Measurements from ENCODE around the gene ESAM. TPM values are rescaled to one million over a fixed set of nuclear protein-coding genes. Genes with fewer than 3 reads are reported as not detected.
A peak's percentile ranks its signal among the peaks of the same experiment; 100 is the strongest.

Gene ESAM
- total RNA-seq, 2 donors from 2014 or later, result 0.31 to 0.68 TPM

DNA sequence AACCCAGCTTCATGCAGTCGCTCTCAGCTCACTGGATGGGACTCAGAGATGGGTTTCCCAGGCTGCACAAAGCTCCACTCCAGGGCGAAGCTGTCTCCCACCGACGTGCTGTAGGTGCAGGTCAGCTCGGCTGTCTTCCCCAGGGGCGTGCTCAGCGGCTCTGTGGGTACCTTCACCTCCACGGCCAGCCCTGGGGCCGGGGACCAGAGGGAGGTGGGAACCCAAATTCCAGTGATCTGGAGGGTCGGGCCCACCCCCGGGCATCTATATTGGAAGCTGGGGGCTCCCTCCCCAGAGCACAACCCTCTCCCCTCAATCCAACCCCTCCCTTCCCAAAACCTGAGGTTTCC lies 10.7 kb downstream of the ESAM start:
- 90 to 100% methylated on average over 5 to 9 of the region's 11 CpGs for WGBS, 2 experiments (ENCODE audit: insufficient coverage in 1 of 2, insufficient read length in 1 of 2)
- DNase-seq, result peak; percentile 52
- H3K4me3 Mint-ChIP-seq, result peak overlapping the region; percentile 38

DNA sequence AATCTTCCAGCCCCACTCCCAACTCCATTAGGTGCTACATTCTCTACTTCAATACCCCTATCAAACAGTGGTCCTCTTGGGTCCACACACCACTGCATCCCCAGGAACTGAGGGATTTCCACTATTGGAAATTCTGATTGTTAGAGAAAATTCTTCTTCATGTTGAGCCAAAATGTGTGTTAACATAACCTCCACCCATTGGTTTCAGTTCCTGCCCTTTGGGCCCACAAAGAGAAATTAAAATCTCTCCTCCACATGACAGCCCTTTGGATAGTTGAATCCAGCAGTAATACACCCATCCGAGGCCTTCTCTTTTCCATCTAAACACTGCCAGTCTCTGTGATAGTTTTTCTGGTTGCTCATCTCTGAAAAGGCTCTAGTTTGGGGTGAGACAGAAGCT lies 12.2 kb downstream of the ESAM start:
- Histone ChIP-seq H3K36me3 (ENCODE audit: control insufficient read depth, insufficient read depth, low read length) (no peaks in the 10 kb centered on the region), H3K27ac (ENCODE audit: low read depth, low read length) (no peak overlapping the region), H3K9me3 (ENCODE audit: control insufficient read depth, low read length) (no peaks in the 10 kb centered on the region), H3K4me1 (ENCODE audit: control insufficient read depth, insufficient read depth, low read length) (no peaks in the 10 kb centered on the region), H3K27me3 (ENCODE audit: control insufficient read depth, insufficient read depth, low read length, poor library complexity, severe bottlenecking) (peaks cover 82% of the 10 kb centered on the region), H3K9ac (ENCODE audit: extremely low read depth, low read length, poor library complexity, severe bottlenecking) (no peak overlapping the region), H3K4me3 (ENCODE audit: low read length) (no peak overlapping the region)
- H3K36me3 Mint-ChIP-seq (ENCODE audit: low read depth), result no peaks in the 10 kb centered on the region
- peaks cover 85% of the 10 kb centered on the region for H3K27me3 Mint-ChIP-seq (ENCODE audit: insufficient read depth)
- TF ChIP-seq, protein P1, sequence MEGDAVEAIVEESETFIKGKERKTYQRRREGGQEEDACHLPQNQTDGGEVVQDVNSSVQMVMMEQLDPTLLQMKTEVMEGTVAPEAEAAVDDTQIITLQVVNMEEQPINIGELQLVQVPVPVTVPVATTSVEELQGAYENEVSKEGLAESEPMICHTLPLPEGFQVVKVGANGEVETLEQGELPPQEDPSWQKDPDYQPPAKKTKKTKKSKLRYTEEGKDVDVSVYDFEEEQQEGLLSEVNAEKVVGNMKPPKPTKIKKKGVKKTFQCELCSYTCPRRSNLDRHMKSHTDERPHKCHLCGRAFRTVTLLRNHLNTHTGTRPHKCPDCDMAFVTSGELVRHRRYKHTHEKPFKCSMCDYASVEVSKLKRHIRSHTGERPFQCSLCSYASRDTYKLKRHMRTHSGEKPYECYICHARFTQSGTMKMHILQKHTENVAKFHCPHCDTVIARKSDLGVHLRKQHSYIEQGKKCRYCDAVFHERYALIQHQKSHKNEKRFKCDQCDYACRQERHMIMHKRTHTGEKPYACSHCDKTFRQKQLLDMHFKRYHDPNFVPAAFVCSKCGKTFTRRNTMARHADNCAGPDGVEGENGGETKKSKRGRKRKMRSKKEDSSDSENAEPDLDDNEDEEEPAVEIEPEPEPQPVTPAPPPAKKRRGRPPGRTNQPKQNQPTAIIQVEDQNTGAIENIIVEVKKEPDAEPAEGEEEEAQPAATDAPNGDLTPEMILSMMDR (conservative IDR thresholded peaks at IDR 0.05), result no peak
- peaks cover 31% of the 10 kb centered on the region for H3K4me1 Mint-ChIP-seq
- H3K27ac Mint-ChIP-seq, result no peak overlapping the region
- WGBS, 2 experiments (ENCODE audit: insufficient coverage in 1 of 2, insufficient read length in 1 of 2), result 100% methylated on average over 1 of the region's 1 CpG
- peak; percentile 6 for DNase-seq
- no peak overlapping the region for H3K4me3 Mint-ChIP-seq
- no peaks in the 10 kb centered on the region for H3K9me3 Mint-ChIP-seq

More for the DNA sequence above, 10.7 kb downstream of the ESAM start:
- Mint-ChIP-seq H3K27me3 (ENCODE audit: insufficient read depth) (peaks cover 80% of the 10 kb centered on the region), H3K27ac (no peak overlapping the region), H3K36me3 (ENCODE audit: low read depth) (no peaks in the 10 kb centered on the region), H3K9me3 (no peaks in the 10 kb centered on the region), H3K4me1 (peaks cover 26% of the 10 kb centered on the region)
- H3K27me3 ChIP-seq (ENCODE audit: control insufficient read depth, insufficient read depth, low read length, poor library complexity, severe bottlenecking), result peaks cover 79% of the 10 kb centered on the region
- H3K27ac ChIP-seq (ENCODE audit: low read depth, low read length), result no peak overlapping the region
- H3K4me1 ChIP-seq (ENCODE audit: control insufficient read depth, insufficient read depth, low read length), result no peaks in the 10 kb centered on the region
- H3K9me3 ChIP-seq (ENCODE audit: control insufficient read depth, low read length), result no peaks in the 10 kb centered on the region
- TF ChIP-seq, protein P1 (conservative IDR thresholded peaks at IDR 0.05), result no peak
- no peak overlapping the region for H3K4me3 ChIP-seq (ENCODE audit: low read length)
- no peaks in the 10 kb centered on the region for H3K36me3 ChIP-seq (ENCODE audit: control insufficient read depth, insufficient read depth, low read length)
- no peak overlapping the region for H3K9ac ChIP-seq (ENCODE audit: extremely low read depth, low read length, poor library complexity, severe bottlenecking)

DNA sequence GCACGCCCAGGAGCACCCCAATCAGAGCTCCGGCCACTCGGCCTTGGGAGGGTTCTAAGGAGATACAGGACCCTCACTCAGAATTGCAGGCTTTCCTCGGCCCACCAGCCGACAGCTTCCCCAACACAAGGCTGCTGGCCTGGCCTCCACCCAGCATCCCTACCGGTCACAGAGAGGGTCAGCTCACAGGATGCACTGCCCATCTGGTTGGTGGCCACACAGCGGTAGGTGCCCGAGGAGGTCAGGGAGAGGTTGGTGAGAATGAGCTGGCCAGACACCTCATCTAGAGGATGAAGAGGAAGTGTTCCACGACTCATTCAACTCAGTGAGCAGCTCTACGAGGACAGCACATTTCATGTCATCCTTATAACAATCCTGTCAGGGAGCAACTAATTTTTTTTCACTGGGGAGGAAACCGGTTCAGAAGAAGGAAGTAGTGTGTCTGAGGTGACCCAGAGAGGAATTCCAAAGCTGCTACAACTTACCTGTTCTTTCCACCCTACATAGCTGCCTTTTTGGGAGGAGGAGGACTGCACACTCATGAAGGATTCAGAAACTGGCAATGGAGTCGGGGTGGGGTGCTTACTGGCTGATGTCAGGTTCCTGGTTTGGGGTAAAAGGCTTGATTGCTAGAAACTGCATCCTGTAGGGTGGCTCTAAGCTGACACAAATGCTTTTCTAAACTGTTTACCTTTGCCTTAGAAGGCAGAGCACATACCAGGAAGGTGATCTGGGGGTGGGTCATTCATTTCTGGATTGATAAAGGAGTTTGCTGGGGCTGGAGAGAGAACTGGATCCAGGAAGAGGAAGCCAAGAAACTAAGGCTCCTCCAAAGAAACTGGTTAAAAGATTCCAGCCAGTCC lies 13.4 kb downstream of the ESAM start:
- Histone ChIP-seq H3K4me1 (ENCODE audit: control insufficient read depth, insufficient read depth, low read length) (no peaks in the 10 kb centered on the region), H3K36me3 (ENCODE audit: control insufficient read depth, insufficient read depth, low read length) (no peaks in the 10 kb centered on the region), H3K27me3 (ENCODE audit: control insufficient read depth, insufficient read depth, low read length, poor library complexity, severe bottlenecking) (peaks cover 93% of the 10 kb centered on the region), H3K4me3 (ENCODE audit: low read length) (no peak overlapping the region), H3K27ac (ENCODE audit: low read depth, low read length) (no peak overlapping the region), H3K9ac (ENCODE audit: extremely low read depth, low read length, poor library complexity, severe bottlenecking) (no peak overlapping the region), H3K9me3 (ENCODE audit: control insufficient read depth, low read length) (no peaks in the 10 kb centered on the region)
- Mint-ChIP-seq H3K4me1 (peaks cover 27% of the 10 kb centered on the region), H3K36me3 (ENCODE audit: low read depth) (no peaks in the 10 kb centered on the region), H3K27ac (no peak overlapping the region), H3K27me3 (ENCODE audit: insufficient read depth) (peaks cover 86% of the 10 kb centered on the region), H3K9me3 (no peaks in the 10 kb centered on the region), H3K4me3 (no peak overlapping the region)
- WGBS, 2 experiments (ENCODE audit: insufficient coverage in 1 of 2, insufficient read length in 1 of 2), result 71 to 89% methylated on average over 1 to 12 of the region's 12 CpGs
- peak; percentile 34 for DNase-seq
- TF ChIP-seq, protein P1 (conservative IDR thresholded peaks at IDR 0.05), result no peak
